IMR-90 (cell line): ENCODE results near the gene C6orf52. TPM values are rescaled to one million over a fixed set of nuclear protein-coding genes. Genes with fewer than 3 reads are reported as not detected.

Experiments used
- ATAC-seq: fragments of 200-7000 bp; cut with Tn5 transposase; 2 replicates; pipeline ENCODE4 v1.9.1; 2020; ENCODE audit warnings: low read depth, mild to moderate bottlenecking, moderate library complexity
- BruUV-seq: library from RNA; stranded (reverse); fragments of 400-500 nt; replicated peaks from 2 replicates; lab custom pipeline; 2021; lab: Mats Ljungman, UMichigan
- CTCF ChIA-PET: fragments of 300-600 bp; formaldehyde crosslinking; extraction: SDS; loops from one replicate; lab custom pipeline; 2021; ENCODE audit warnings: antibody characterized with exemption; lab: Yijun Ruan, JAX
- POLR2A ChIA-PET: fragments of 300-600 bp; sonication (Branson Sonifier 250); formaldehyde crosslinking; loops from one replicate; lab custom pipeline; 2022; ENCODE audit warnings: antibody characterized with exemption; ENCODE audit not compliant: unreplicated experiment; lab: Charles Lee
- DNase-seq: peaks from one replicate; pipeline ENCODE4 v3.0.0; 2013
- H2AFZ ChIP-seq: replicated peaks from 2 replicates; pipeline ENCODE3; 2013; ENCODE audit warnings: low read length, mild to moderate bottlenecking; ENCODE audit not compliant: poor library complexity
- H2AK5ac ChIP-seq: 2 replicates; pipeline ENCODE4 v1.6.1; 2013; ENCODE audit warnings: low read depth, low read length, inconsistent platforms
- H2AK9ac ChIP-seq: replicated peaks from 2 replicates; pipeline ENCODE3; 2013; ENCODE audit warnings: mild to moderate bottlenecking, low read depth, low read length, moderate library complexity; ENCODE audit not compliant: poor library complexity
- H2BK120ac ChIP-seq: 2 replicates; pipeline ENCODE4 v1.6.1; 2013; ENCODE audit warnings: low read depth, low read length, inconsistent platforms
- H2BK15ac ChIP-seq: 3 replicates; pipeline ENCODE4 v1.6.1; 2013; ENCODE audit warnings: low read depth, low read length, inconsistent platforms
- H2BK20ac ChIP-seq: 2 replicates; pipeline ENCODE4 v1.6.1; 2013; ENCODE audit warnings: low read depth, mild to moderate bottlenecking, inconsistent platforms, low read length, moderate library complexity
- H2BK5ac ChIP-seq: 2 replicates; pipeline ENCODE4 v1.6.1; 2013; ENCODE audit warnings: mild to moderate bottlenecking, low read depth, low read length, inconsistent platforms; ENCODE audit not compliant: poor library complexity, severe bottlenecking
- H3K14ac ChIP-seq: replicated peaks from 2 replicates; pipeline ENCODE4 v1.6.1; 2013; ENCODE audit warnings: low read depth, low read length, inconsistent platforms
- H3K18ac ChIP-seq: 2 replicates; pipeline ENCODE4 v1.6.1; 2013; ENCODE audit warnings: low read depth, low read length, control low read depth
- H3K23ac ChIP-seq: 2 replicates; pipeline ENCODE4 v1.6.1; 2013; ENCODE audit warnings: low read depth, low read length, inconsistent platforms
- H3K27ac ChIP-seq: 2 replicates; pipeline ENCODE4 v1.5.1; 2013; ENCODE audit warnings: mild to moderate bottlenecking, control low read depth, low read length; ENCODE audit not compliant: insufficient read depth
- H3K27me3 ChIP-seq: 2 replicates; pipeline ENCODE4 v1.6.1; 2013; ENCODE audit warnings: low read length; ENCODE audit not compliant: control insufficient read depth, insufficient read depth
- H3K36me3 ChIP-seq: 2 replicates; pipeline ENCODE4 v1.6.1; 2013; ENCODE audit warnings: low read length, mixed read lengths; ENCODE audit not compliant: control insufficient read depth, insufficient read depth
- H3K4ac ChIP-seq: 2 replicates; pipeline ENCODE4 v1.6.1; 2013; ENCODE audit warnings: low read depth, low read length, inconsistent platforms
- H3K4me1 ChIP-seq: 2 replicates; pipeline ENCODE4 v1.6.1; 2013; ENCODE audit warnings: low read length, mixed read lengths; ENCODE audit not compliant: control insufficient read depth, insufficient read depth
- H3K4me2 ChIP-seq: 2 replicates; pipeline ENCODE4 v1.6.1; 2013; ENCODE audit warnings: low read depth, mild to moderate bottlenecking, control low read depth, low read length, moderate library complexity
- H3K4me3 ChIP-seq: 2 replicates; pipeline ENCODE4 v1.5.1; 2013; ENCODE audit warnings: low read depth, mild to moderate bottlenecking, control low read depth, low read length, moderate library complexity; ENCODE audit not compliant: insufficient read depth
- H3K56ac ChIP-seq: 2 replicates; pipeline ENCODE4 v1.6.1; 2013; ENCODE audit warnings: low read length, inconsistent platforms; ENCODE audit not compliant: insufficient read depth; ENCODE audit errors: extremely low read depth
- H3K79me1 ChIP-seq, 2 experiments: 2 replicates each; pipeline ENCODE4 v1.6.1; 2013; ENCODE audit warnings: low read length in 2 of 2, inconsistent platforms in 1 of 2, low read depth in 1 of 2
- H3K9ac ChIP-seq: 2 replicates; pipeline ENCODE4 v1.6.1; 2013; ENCODE audit warnings: low read depth, low read length, control low read depth
- H3K9me1 ChIP-seq: 2 replicates; pipeline ENCODE4 v1.6.1; 2013; ENCODE audit warnings: low read length, inconsistent platforms; ENCODE audit not compliant: insufficient read depth
- H3K9me3 ChIP-seq: 2 replicates; pipeline ENCODE4 v1.6.1; 2013; ENCODE audit warnings: low read length; ENCODE audit not compliant: control insufficient read depth, insufficient read depth
- H4K20me1 ChIP-seq: 2 replicates; pipeline ENCODE4 v1.6.1; 2013; ENCODE audit warnings: low read length, inconsistent platforms; ENCODE audit not compliant: insufficient read depth
- H4K5ac ChIP-seq: 2 replicates; pipeline ENCODE4 v1.6.1; 2013; ENCODE audit warnings: mild to moderate bottlenecking, low read depth, low read length, control low read depth
- H4K8ac ChIP-seq, 2 experiments: 2 replicates each; pipeline ENCODE4 v1.6.1; 2013; ENCODE audit warnings: low read depth in 2 of 2, low read length in 2 of 2, control low read depth in 1 of 2, inconsistent platforms in 1 of 2
- H4K91ac ChIP-seq: 2 replicates; pipeline ENCODE4 v1.6.1; 2013; ENCODE audit warnings: low read depth, low read length, inconsistent platforms; ENCODE audit not compliant: insufficient read depth
- CEBPB ChIP-seq: IDR thresholded peaks from 2 replicates; pipeline ENCODE4 v1.6.1; 2012; ENCODE audit warnings: low read depth, low read length, improper control_type of control experiment
- MAZ ChIP-seq: IDR thresholded peaks from 2 replicates; pipeline ENCODE4 v1.6.1; 2012; ENCODE audit warnings: low read depth, mild to moderate bottlenecking, low read length, improper control_type of control experiment, moderate library complexity, borderline replicate concordance
- NFE2L2 ChIP-seq: fragments of 150-350 bp; IDR thresholded peaks from 2 replicates; pipeline ENCODE4 v1.6.1; 2016; ENCODE audit warnings: low read depth, mild to moderate bottlenecking, low read length
- RAD21 ChIP-seq: IDR thresholded peaks from 2 replicates; pipeline ENCODE4 v1.6.1; 2012; ENCODE audit warnings: low read length, improper control_type of control experiment
- RCOR1 ChIP-seq: IDR thresholded peaks from 2 replicates; pipeline ENCODE4 v1.6.1; 2012; ENCODE audit warnings: mild to moderate bottlenecking, low read length, improper control_type of control experiment; ENCODE audit not compliant: insufficient replicate concordance
- SMC3 ChIP-seq: fragments of 150-350 bp; IDR thresholded peaks from 2 replicates; pipeline ENCODE4 v1.6.1; 2016; ENCODE audit warnings: low read depth, mild to moderate bottlenecking, antibody characterized with exemption, low read length, moderate library complexity
- WGBS, 2 experiments: methylation state at CpG; one replicate each; pipeline versions ENCODE4 v1.1.5 to v1.1.7; 2013; ENCODE audit warnings: missing lambda C conversion rate in 2 of 2; ENCODE audit not compliant: insufficient read length in 1 of 2; ENCODE audit errors: extremely low coverage in 2 of 2; 5-methylcytosine and 5-hydroxymethylcytosine counted together
- dilution Hi-C: fragments of 300-500 bp; cut with HindIII; formaldehyde crosslinking; loops from one replicate; pipeline ENCODE4 v1.14.3; 2018; ENCODE audit warnings: low sequenced_read_pairs; ENCODE audit not compliant: unreplicated experiment
- in situ Hi-C: fragments of 300-500 bp; cut with MboI; formaldehyde crosslinking; loops from 3 replicates; pipeline ENCODE4 v1.14.3; 2019; ENCODE audit warnings: low sequenced_read_pairs, inconsistent platforms, mixed read lengths
- intact Hi-C: fragments of 100-400 bp; cut with micrococcal nuclease; formaldehyde crosslinking; loops from 2 replicates; pipeline ENCODE4 v1.10.0; 2022
- polyA plus RNA-seq, 3 experiments: library from polyadenylated mRNA; depleted of rRNA; stranded (reverse); fragments of >200 nt; gene quantifications; 2 replicates each; pipeline ENCODE4 v1.2.3, GENCODE V29; 2012; ENCODE audit warnings: low replicate concordance in 1 of 3
- total RNA-seq: library from RNA; depleted of rRNA; stranded (reverse); fragments of >200 nt; gene quantifications from 2 replicates; pipeline ENCODE4 v1.2.3, GENCODE V29; 2012

The C6orf52 gene
- total and polyA plus RNA-seq, 2 of the 4 experiments (the other 2 are of a cell fraction), result 0.31 TPM; not detected in 1

GRCh38 chr6:10678456-10678855 is 16.0 kb downstream of the C6orf52 start:
- H2BK15ac ChIP-seq, result no peak overlapping the region
- no peak overlapping the region for H3K4me3 ChIP-seq
- H3K27ac ChIP-seq, result no peak overlapping the region
- H2AK9ac ChIP-seq, result no peak overlapping the region
- H4K91ac ChIP-seq, result no peak overlapping the region
- H3K9ac ChIP-seq, result no peak overlapping the region
- no peak overlapping the region for H2AFZ ChIP-seq
- H3K14ac ChIP-seq, result no peak overlapping the region
- no peak overlapping the region for H3K4ac ChIP-seq
- no peaks in the 10 kb centered on the region for H3K9me1 ChIP-seq
- H2BK120ac ChIP-seq, result no peak overlapping the region
- H3K56ac ChIP-seq, result no peak overlapping the region
- 80% methylated on average over 1 of the region's 4 CpGs; no CpG with 5 or more reads in 1 of the 2 experiments for WGBS, 2 experiments
- no peak overlapping the region for H3K18ac ChIP-seq
- H4K20me1 ChIP-seq, result no peaks in the 10 kb centered on the region
- H3K4me2 ChIP-seq, result no peak overlapping the region
- no peak for ATAC-seq
- H4K5ac ChIP-seq, result no peak overlapping the region
- no peak for DNase-seq
- POLR2A ChIA-PET, result no interaction called here
- no peak overlapping the region for H2BK20ac ChIP-seq
- H3K4me1 ChIP-seq, result no peaks in the 10 kb centered on the region
- in situ Hi-C loops, result no loop called here
- H3K9me3 ChIP-seq, result no peaks in the 10 kb centered on the region
- dilution Hi-C loops, result no loop called here
- H3K23ac ChIP-seq, result no peak overlapping the region
- 0 out of 2 replicates have a peak, but pooled peaks cover 2% of the 10 kb centered on the region for H3K27me3 ChIP-seq
- no peak overlapping the region for H4K8ac ChIP-seq
- no peak overlapping the region for H2BK5ac ChIP-seq
- no TSS peak for BruUV-seq
- no peak overlapping the region for H2AK5ac ChIP-seq
- no peaks in the 10 kb centered on the region for H3K36me3 ChIP-seq
- no peaks in the 10 kb centered on the region for H3K79me1 ChIP-seq
- TF ChIP-seq SMC3, result no peak
- no peak for TF ChIP-seq MAZ
- TF ChIP-seq RAD21, result no peak
- TF ChIP-seq RCOR1, result no peak
- no peak for TF ChIP-seq NFE2L2
- no peak for TF ChIP-seq CEBPB
- CTCF ChIA-PET, result interaction anchor here (0.6 kb wide), 1 partner anchor 66 kb away, joined by 4 read pairs; no protein-coding TSS in a partner anchor
- intact Hi-C loops, result no loop called here
